ENCODE data around the gene DLEU7.

DLEU7 gene

DNA sequence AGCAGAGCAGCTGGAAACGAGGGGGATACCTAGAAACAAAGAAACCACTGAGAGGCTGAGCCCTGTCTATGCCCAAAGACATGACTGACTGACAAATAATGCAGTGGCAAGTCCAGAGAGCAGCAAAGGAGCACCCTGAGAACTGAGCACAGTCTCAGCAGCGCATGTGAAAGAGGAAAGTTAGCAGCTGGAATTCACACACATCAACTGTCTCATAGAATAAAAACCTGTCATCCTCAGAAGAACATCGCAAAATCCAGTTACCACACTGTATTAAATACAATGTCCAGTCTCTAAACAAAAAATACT is 24.1 kb upstream of the DLEU7 start:
- no peak for DNase-seq (ENCODE audit: low read depth, low spot score)
- TF ChIP-seq, protein P1, sequence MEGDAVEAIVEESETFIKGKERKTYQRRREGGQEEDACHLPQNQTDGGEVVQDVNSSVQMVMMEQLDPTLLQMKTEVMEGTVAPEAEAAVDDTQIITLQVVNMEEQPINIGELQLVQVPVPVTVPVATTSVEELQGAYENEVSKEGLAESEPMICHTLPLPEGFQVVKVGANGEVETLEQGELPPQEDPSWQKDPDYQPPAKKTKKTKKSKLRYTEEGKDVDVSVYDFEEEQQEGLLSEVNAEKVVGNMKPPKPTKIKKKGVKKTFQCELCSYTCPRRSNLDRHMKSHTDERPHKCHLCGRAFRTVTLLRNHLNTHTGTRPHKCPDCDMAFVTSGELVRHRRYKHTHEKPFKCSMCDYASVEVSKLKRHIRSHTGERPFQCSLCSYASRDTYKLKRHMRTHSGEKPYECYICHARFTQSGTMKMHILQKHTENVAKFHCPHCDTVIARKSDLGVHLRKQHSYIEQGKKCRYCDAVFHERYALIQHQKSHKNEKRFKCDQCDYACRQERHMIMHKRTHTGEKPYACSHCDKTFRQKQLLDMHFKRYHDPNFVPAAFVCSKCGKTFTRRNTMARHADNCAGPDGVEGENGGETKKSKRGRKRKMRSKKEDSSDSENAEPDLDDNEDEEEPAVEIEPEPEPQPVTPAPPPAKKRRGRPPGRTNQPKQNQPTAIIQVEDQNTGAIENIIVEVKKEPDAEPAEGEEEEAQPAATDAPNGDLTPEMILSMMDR (IDR thresholded peaks at IDR 0.05; ENCODE audit: insufficient read depth, low read length, missing control alignments): no peak
- CTCF ChIA-PET: no interaction called here
- POLR2A ChIA-PET: no interaction called here
- H3K4me3 ChIP-seq (ENCODE audit: low read depth, low read length): no peak overlapping the region

DNA sequence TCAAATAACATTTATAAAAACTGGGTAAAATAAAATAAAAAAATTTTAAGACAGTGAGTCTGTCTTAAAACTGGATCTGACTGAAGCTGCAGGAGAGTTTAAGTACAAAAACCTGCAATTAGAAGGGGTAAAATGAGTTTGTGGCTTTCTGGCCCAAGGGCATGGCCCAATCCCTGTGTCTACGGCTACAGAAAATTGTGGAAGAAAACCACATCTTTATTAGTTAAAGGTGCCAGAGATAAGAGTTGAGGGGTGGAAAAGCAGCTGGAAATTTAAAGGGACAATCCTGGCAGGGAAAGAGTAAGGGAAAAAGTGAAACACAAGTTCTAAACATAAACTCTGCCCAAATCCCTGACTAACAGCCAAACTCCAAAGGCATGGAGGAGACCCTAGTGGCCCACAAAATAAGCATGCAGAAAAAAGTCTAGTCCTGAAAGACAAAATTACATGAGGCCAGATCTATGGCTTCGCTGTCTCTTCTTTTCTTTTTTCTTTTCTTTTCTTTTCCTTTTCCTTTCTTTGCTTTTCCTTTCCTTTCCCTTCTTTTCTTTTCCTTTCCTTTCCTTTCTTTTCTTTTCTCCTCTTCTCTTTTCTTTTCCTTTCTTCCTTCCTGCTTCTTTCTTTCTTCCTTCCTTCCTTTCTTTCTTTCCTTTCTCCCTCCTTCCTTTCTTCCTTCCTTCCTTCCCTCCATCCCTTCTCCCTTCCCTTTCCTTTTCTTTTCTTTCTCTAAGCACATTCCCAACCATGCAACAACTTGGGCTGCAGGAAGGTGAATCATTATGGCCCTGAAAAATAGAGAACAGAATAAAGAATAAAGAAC is 23.5 kb upstream of the DLEU7 start:
- TF ChIP-seq, protein P1 (IDR thresholded peaks at IDR 0.05; ENCODE audit: insufficient read depth, low read length, missing control alignments): no peak
- no peak overlapping the region for H3K4me3 ChIP-seq (ENCODE audit: low read depth, low read length)
- no peak for DNase-seq (ENCODE audit: low read depth, low spot score)
- ChIA-PET CTCF (no interaction called here), POLR2A (no interaction called here)

DNA sequence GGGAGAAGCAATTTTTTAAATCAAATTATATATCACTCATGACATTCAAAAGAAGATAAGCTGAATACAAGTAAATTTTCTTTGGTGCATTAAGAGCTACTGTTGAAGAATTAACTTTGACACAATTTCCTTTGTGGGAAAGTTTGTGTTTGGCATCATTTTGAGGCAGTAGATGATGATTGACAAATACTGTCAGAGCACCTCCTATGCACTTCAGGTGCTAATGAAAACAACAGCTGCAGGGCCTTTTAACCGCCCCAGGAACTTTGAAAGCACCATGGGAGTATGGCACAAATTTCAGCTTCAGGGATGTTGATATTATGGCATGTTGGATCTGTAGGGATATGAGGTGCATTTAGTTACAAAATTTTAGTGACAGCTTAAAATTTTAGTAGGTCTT is 21.0 kb upstream of the DLEU7 start:
- H3K4me3 ChIP-seq (ENCODE audit: low read depth, low read length): no peak overlapping the region

DNA sequence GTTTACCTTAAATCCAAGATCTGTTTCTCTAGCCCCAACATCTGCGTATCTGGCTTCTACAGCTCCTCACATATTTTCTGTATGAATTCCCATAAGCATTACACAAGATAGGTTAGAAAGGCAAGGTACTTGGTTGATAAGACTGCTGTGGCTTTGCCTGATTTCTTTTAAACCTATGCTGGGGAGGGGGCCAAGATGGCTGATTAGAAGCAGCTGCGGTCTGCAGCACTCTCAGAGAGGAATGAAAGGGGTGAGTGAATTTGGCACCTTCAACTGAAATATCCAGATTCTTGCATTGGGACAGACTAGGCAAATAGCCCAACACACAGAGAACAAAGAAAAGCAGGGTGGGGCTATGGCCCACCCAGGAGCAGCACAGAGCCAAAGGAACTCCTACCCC is 12.2 kb upstream of the DLEU7 start:
- CTCF ChIA-PET: interaction anchor here (1.1 kb wide), 1 partner anchor 20 kb away, joined by 3 read pairs; no protein-coding TSS in a partner anchor
- TF ChIP-seq, protein P1 (IDR thresholded peaks at IDR 0.05; ENCODE audit: insufficient read depth, low read length, missing control alignments): no peak
- POLR2A ChIA-PET: no interaction called here
- no peak for DNase-seq (ENCODE audit: low read depth, low spot score)
- H3K4me3 ChIP-seq (ENCODE audit: low read depth, low read length): no peak overlapping the region

More for the DNA sequence above, 21.0 kb upstream of the DLEU7 start:
- ChIA-PET CTCF (interaction anchor here (1.4 kb wide), 1 partner anchor 16 kb away, joined by 3 read pairs; no protein-coding TSS in a partner anchor), POLR2A (no interaction called here)
- DNase-seq (ENCODE audit: low read depth, low spot score): no peak
- TF ChIP-seq, protein P1 (IDR thresholded peaks at IDR 0.05; ENCODE audit: insufficient read depth, low read length, missing control alignments): no peak

DNA sequence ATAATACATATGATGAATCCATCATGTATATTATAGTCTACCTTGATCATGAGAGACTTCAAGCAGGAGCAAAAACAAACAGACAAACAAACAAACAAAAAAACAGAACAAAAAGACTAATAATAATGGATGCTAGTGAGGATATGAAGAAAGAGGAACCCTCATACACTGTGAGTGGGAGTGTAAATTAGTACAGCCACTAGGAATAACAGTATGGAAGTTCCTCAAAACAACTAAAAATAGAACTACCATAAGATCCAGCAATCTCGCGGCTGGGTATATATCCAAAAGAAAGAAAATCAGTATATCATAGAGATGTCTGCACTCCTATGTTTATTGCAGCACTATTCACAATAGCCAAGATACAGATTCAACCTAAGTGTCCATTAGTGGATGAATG is 7.0 kb upstream of the DLEU7 start:
- no peak for DNase-seq (ENCODE audit: low read depth, low spot score)
- TF ChIP-seq, protein P1 (IDR thresholded peaks at IDR 0.05; ENCODE audit: insufficient read depth, low read length, missing control alignments): no peak
- H3K4me3 ChIP-seq (ENCODE audit: low read depth, low read length): no peak overlapping the region
- ChIA-PET CTCF (no interaction called here), POLR2A (no interaction called here)

DNA sequence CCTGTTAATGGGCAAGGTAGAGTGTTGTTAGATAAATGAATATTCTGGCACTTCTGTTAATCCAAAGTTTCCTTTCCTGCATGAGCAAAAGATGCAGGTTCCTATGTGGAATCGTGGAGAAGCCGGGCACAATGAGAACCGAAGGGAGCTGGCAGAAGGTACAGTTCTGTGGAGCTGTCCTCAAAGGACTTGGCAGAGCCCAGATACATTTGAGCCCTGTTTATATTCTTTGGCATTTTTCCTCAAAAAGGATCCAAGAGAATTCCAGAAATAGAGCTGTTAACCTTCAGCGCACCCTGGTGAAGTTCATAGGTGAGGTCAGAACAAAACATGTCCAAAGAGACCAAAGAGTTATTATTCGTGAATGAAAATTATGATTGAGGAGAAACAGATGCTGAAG is 4.0 kb upstream of the DLEU7 start:
- CTCF ChIA-PET: no interaction called here
- H3K4me3 ChIP-seq (ENCODE audit: low read depth, low read length): no peak overlapping the region
- no peak for DNase-seq (ENCODE audit: low read depth, low spot score)
- TF ChIP-seq, protein P1 (IDR thresholded peaks at IDR 0.05; ENCODE audit: insufficient read depth, low read length, missing control alignments): no peak
- POLR2A ChIA-PET: no interaction called here

Measured in AG04449 (cell line).